ENCODE measurements around the gene MINK1.

DNA sequence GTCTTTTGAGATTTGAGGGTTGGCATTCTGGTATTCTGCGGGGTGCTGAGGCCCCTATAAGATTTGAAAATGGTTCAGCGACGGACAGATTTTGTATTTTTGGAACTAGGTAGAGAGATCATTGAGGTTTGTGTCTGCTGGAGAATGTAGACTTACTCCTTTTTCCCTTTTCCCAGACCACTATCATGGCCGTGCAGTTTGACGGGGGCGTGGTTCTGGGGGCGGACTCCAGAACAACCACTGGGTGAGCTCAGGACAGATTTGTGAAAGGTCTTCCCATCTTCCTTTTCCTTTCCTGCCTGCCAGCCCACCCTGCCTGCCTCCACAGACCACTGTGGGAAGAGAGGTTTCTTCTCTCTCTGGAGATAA is 36.6 kb upstream of the MINK1 start:
- TF ChIP-seq SUZ12 (IDR thresholded peaks at IDR 0.05) (no peak), BHLHE40 (IDR thresholded peaks at IDR 0.05; ENCODE audit: borderline replicate concordance) (no peak), ARNT (IDR thresholded peaks at IDR 0.05) (no peak), NFRKB (IDR thresholded peaks at IDR 0.05) (no peak), FOXK2 (IDR thresholded peaks at IDR 0.05) (no peak), SP1 (IDR thresholded peaks at IDR 0.05) (no peak), ZNF384 (IDR thresholded peaks at IDR 0.05) (no peak), FOXM1 (IDR thresholded peaks at IDR 0.05; ENCODE audit: borderline replicate concordance) (no peak), HDGF (IDR thresholded peaks at IDR 0.05; ENCODE audit: borderline replicate concordance) (no peak), FOXA1 (IDR thresholded peaks at IDR 0.05) (no peak), CTBP1 (IDR thresholded peaks at IDR 0.05; ENCODE audit: borderline replicate concordance) (no peak)
